H9 (cell line): ENCODE data around the gene NDOR1. TPM values are rescaled to one million over a fixed set of nuclear protein-coding genes. Genes with fewer than 3 reads are reported as not detected.

Experiments used
- DNase-seq: peaks from one replicate; pipeline ENCODE4 v3.0.0-alpha.2; 2017
- H2AFZ ChIP-seq: one replicate; pipeline ENCODE4 v1.6.1; 2013; ENCODE audit warnings: mild to moderate bottlenecking, low read length, control low read depth, moderate library complexity
- H2AK5ac ChIP-seq: 2 replicates; pipeline ENCODE4 v1.6.1; 2013; ENCODE audit warnings: low read length, control low read depth, mixed read lengths; ENCODE audit not compliant: insufficient read length
- H2BK120ac ChIP-seq: one replicate; pipeline ENCODE4 v1.6.1; 2013; ENCODE audit warnings: low read depth, mild to moderate bottlenecking, low read length, control low read depth, inconsistent platforms; ENCODE audit not compliant: poor library complexity, severe bottlenecking
- H2BK12ac ChIP-seq: 2 replicates; pipeline ENCODE4 v1.6.1; 2013; ENCODE audit warnings: low read length, control low read depth, mixed read lengths, low read depth; ENCODE audit not compliant: insufficient read length
- H2BK15ac ChIP-seq: 2 replicates; pipeline ENCODE4 v1.6.1; 2013; ENCODE audit warnings: low read depth, low read length, control low read depth
- H2BK20ac ChIP-seq: one replicate; pipeline ENCODE4 v1.6.1; 2013; ENCODE audit warnings: low read depth, mild to moderate bottlenecking, low read length, control low read depth, inconsistent platforms; ENCODE audit not compliant: poor library complexity, severe bottlenecking
- H2BK5ac ChIP-seq: 2 replicates; pipeline ENCODE4 v1.6.1; 2013; ENCODE audit warnings: low read length, control low read depth, mixed read lengths; ENCODE audit not compliant: insufficient read length
- H3K14ac ChIP-seq: 2 replicates; pipeline ENCODE4 v1.6.1; 2013; ENCODE audit warnings: low read length, control low read depth; ENCODE audit not compliant: insufficient read depth
- H3K18ac ChIP-seq: 2 replicates; pipeline ENCODE4 v1.6.1; 2013; ENCODE audit warnings: low read depth, mild to moderate bottlenecking, mixed read lengths, low read length, control low read depth; ENCODE audit not compliant: insufficient read length
- H3K23ac ChIP-seq: 2 replicates; pipeline ENCODE4 v1.6.1; 2013; ENCODE audit warnings: low read length, control low read depth, mixed read lengths, low read depth; ENCODE audit not compliant: insufficient read length
- H3K23me2 ChIP-seq: 2 replicates; pipeline ENCODE4 v1.6.1; 2013; ENCODE audit warnings: low read depth, mild to moderate bottlenecking, mixed read lengths, low read length, control low read depth; ENCODE audit not compliant: insufficient read length, poor library complexity, severe bottlenecking
- H3K27ac ChIP-seq: 2 replicates; pipeline ENCODE4 v1.5.1; 2013; ENCODE audit warnings: low read length, control low read depth, mixed read lengths, low read depth; ENCODE audit not compliant: insufficient read length
- H3K27me3 ChIP-seq: 2 replicates; pipeline ENCODE4 v1.6.1; 2013; ENCODE audit warnings: low read length, control low read depth, inconsistent platforms; ENCODE audit not compliant: insufficient read depth
- H3K4ac ChIP-seq: 2 replicates; pipeline ENCODE4 v1.6.1; 2013; ENCODE audit warnings: low read depth, mild to moderate bottlenecking, control low read depth, inconsistent platforms, low read length, moderate library complexity
- H3K4me1 ChIP-seq: 2 replicates; pipeline ENCODE4 v1.6.1; 2013; ENCODE audit warnings: low read length, control low read depth, inconsistent platforms; ENCODE audit not compliant: insufficient read depth
- H3K4me2 ChIP-seq: 2 replicates; pipeline ENCODE4 v1.6.1; 2013; ENCODE audit warnings: low read length, control low read depth, mixed read lengths; ENCODE audit not compliant: insufficient read length, insufficient read depth
- H3K56ac ChIP-seq: 2 replicates; pipeline ENCODE4 v1.6.1; 2013; ENCODE audit warnings: low read depth, mild to moderate bottlenecking, mixed read lengths, low read length, control low read depth; ENCODE audit not compliant: insufficient read length
- H3K79me1 ChIP-seq: 2 replicates; pipeline ENCODE4 v1.6.1; 2013; ENCODE audit warnings: low read depth, mild to moderate bottlenecking, moderate library complexity, low read length, control low read depth, inconsistent platforms; ENCODE audit not compliant: insufficient read depth, poor library complexity, severe bottlenecking
- H3K79me2 ChIP-seq: 2 replicates; pipeline ENCODE4 v1.6.1; 2013; ENCODE audit warnings: low read length, control low read depth, inconsistent platforms; ENCODE audit not compliant: insufficient read depth
- H3K9ac ChIP-seq: 2 replicates; pipeline ENCODE4 v1.6.1; 2013; ENCODE audit warnings: low read length, control low read depth, mixed read lengths; ENCODE audit not compliant: insufficient read length; ENCODE audit errors: extremely low read depth
- H3K9me3 ChIP-seq: one replicate; pipeline ENCODE4 v1.6.1; 2013; ENCODE audit warnings: low read depth, low read length, inconsistent platforms; ENCODE audit not compliant: control insufficient read depth
- H3T11ph ChIP-seq: one replicate; pipeline ENCODE4 v1.6.1; 2013; ENCODE audit warnings: mild to moderate bottlenecking, low read length, control low read depth, inconsistent platforms
- H4K20me1 ChIP-seq: one replicate; pipeline ENCODE4 v1.6.1; 2013; ENCODE audit not compliant: control insufficient read depth, insufficient read length, insufficient read depth
- H4K5ac ChIP-seq: 2 replicates; pipeline ENCODE4 v1.6.1; 2013; ENCODE audit warnings: low read depth, mild to moderate bottlenecking, mixed read lengths, low read length, control low read depth; ENCODE audit not compliant: insufficient read length
- H4K8ac ChIP-seq: replicated peaks from 2 replicates; pipeline ENCODE4 v1.6.1; 2013; ENCODE audit warnings: low read length, control low read depth, mixed read lengths, low read depth; ENCODE audit not compliant: insufficient read length
- H4K91ac ChIP-seq: 2 replicates; pipeline ENCODE4 v1.6.1; 2013; ENCODE audit warnings: low read depth, mild to moderate bottlenecking, moderate library complexity, mixed read lengths, low read length, control low read depth; ENCODE audit not compliant: insufficient read length
- H3K27ac Mint-ChIP-seq, 3 experiments: 2 replicates in 2 of 3; 3 replicates in 1 of 3; pipeline ENCODE4 v1.8.0; 2020 to 2021; ENCODE audit warnings: mixed read lengths in 3 of 3, mild to moderate bottlenecking in 1 of 3, moderate library complexity in 1 of 3
- H3K27me3 Mint-ChIP-seq: 2 replicates; pipeline ENCODE4 v1.8.0; 2021; ENCODE audit warnings: low read depth, mild to moderate bottlenecking, moderate library complexity, mixed read lengths
- H3K36me3 Mint-ChIP-seq, 3 experiments: 2 replicates in 2 of 3; 3 replicates in 1 of 3; pipeline ENCODE4 v1.8.0; 2020 to 2021; ENCODE audit warnings: low read depth in 3 of 3, mixed read lengths in 3 of 3; ENCODE audit not compliant: insufficient read depth in 1 of 3
- H3K4me1 Mint-ChIP-seq, 2 experiments: 2 replicates each; pipeline ENCODE4 v1.8.0; 2020; ENCODE audit warnings: mixed read lengths in 2 of 2
- H3K4me3 Mint-ChIP-seq, 2 experiments: 2 replicates in 1 of 2; 3 replicates in 1 of 2; pipeline ENCODE4 v1.8.0; 2020 to 2021; ENCODE audit warnings: mild to moderate bottlenecking in 2 of 2, mixed read lengths in 2 of 2, moderate library complexity in 1 of 2
- H3K9me3 Mint-ChIP-seq, 2 experiments: 2 replicates in 1 of 2; 3 replicates in 1 of 2; pipeline ENCODE4 v1.8.0; 2020; ENCODE audit warnings: mild to moderate bottlenecking in 2 of 2, mixed read lengths in 2 of 2, moderate library complexity in 1 of 2
- CTCF ChIP-seq: fragments of 200-600 bp; sonication (generic); conservative IDR thresholded peaks from 3 replicates; pipeline ENCODE4 v1.8.0; 2021; ENCODE audit warnings: antibody characterized with exemption, mild to moderate bottlenecking
- WGBS: extraction: QIAGEN DNeasy Blood & Tissue Kit; methylation state at CpG from one replicate; pipeline ENCODE4 v1.1.7; 2013; ENCODE audit warnings: missing lambda C conversion rate, low lambda C conversion rate, mixed read lengths; ENCODE audit not compliant: insufficient read length; ENCODE audit errors: extremely low coverage; 5-methylcytosine and 5-hydroxymethylcytosine counted together
- total RNA-seq: library from RNA; stranded (reverse); gene quantifications from 2 replicates; pipeline ENCODE4 v1.2.1, GENCODE V29; 2021

Gene NDOR1
- total RNA-seq, 1 experiment from 2014 or later = 44.1 TPM

- Histone ChIP-seq H4K8ac (no peak overlapping the region), H3K4me2 (peak overlapping the region; percentile 68), H4K20me1 (no peaks in the 10 kb centered on the region), H3K9me3 (no peaks in the 10 kb centered on the region), H3K23ac (no peak overlapping the region), H3K14ac (no peak overlapping the region), H2AK5ac (no peak overlapping the region), H2BK120ac (no peak overlapping the region), H4K5ac (no peak overlapping the region), H3K79me2 (no peaks in the 10 kb centered on the region), H3K27ac (no peak overlapping the region), H2AFZ (no peak overlapping the region), H2BK5ac (no peak overlapping the region), H3T11ph (no peak overlapping the region), H2BK15ac (no peak overlapping the region), H3K4ac (no peak overlapping the region), H2BK12ac (no peak overlapping the region), H3K4me1 (no peaks in the 10 kb centered on the region), H3K23me2 (peaks cover 4% of the 10 kb centered on the region), H3K9ac (no peak overlapping the region), H3K18ac (no peak overlapping the region), H3K79me1 (no peaks in the 10 kb centered on the region), H4K91ac (no peak overlapping the region), H3K56ac (no peak overlapping the region), H3K27me3 (peaks cover 37% of the 10 kb centered on the region; the same call in 1 of the 2 replicates), H2BK20ac (no peak overlapping the region)
- Mint-ChIP-seq H3K36me3 (no peaks in the 10 kb centered on the region), H3K27ac (no peak overlapping the region), H3K27me3 (peaks cover 91% of the 10 kb centered on the region), H3K9me3 (no peaks in the 10 kb centered on the region), H3K4me1 (peaks cover 3 to 7% of the 10 kb centered on the region in 2 experiments), H3K4me3 (peak overlapping the region; percentile 47 to 73; a peak in 4 of 5 replicates)
- TF ChIP-seq CTCF = no peak
- WGBS = no CpG with 5 or more reads among the region's 36 CpGs
- no peak for DNase-seq
Observed at GRCh38 chr9:137168573-137168903, 37.0 kb upstream of the NDOR1 start.
